GM21360 (cell line): Measurements from ENCODE around the gene FANCG.

Source experiments
- ATAC-seq: cut with Tn5 transposase; IDR thresholded peaks from one replicate; pipeline ENCODE4 v1.9.1; 2021; ENCODE audit warnings: mild to moderate bottlenecking, moderate library complexity; ENCODE audit not compliant: unreplicated experiment

The FANCG gene

GRCh38 chr9:35104586-35104985 is 24.8 kb upstream of the FANCG start:
- no peak for ATAC-seq

- ATAC-seq = no peak
These were observed 24.0 kb upstream of the FANCG start for GRCh38 chr9:35103660-35104191.

- peak; percentile 91 for ATAC-seq
These were observed 23.3 kb upstream of the FANCG start, which contains the start of gene STOML2 for GRCh38 chr9:35102769-35103659. Gene STOML2, minus strand, starts transcription at chr9:35103131. Its CDS starts 37 bp downstream, at chr9:35103094.

GRCh38 chr9:35102465-35102768 is 22.7 kb upstream of the FANCG start:
- ATAC-seq = peak; percentile 5

- ATAC-seq = no peak
These were observed 17.8 kb upstream of the FANCG start for GRCh38 chr9:35097573-35097972.

- ATAC-seq = peak; percentile 77
These were observed 16.5 kb upstream of the FANCG start, which contains the start of gene PIGO for GRCh38 chr9:35096035-35096849. Gene PIGO, minus strand, starts transcription at chr9:35096591. Its CDS starts 1,026 bp downstream, at chr9:35095565.

GRCh38 chr9:35091536-35091935 is 11.8 kb upstream of the FANCG start:
- ATAC-seq = no peak

GRCh38 chr9:35089434-35089833 is 9.7 kb upstream of the FANCG start:
- no peak for ATAC-seq

GRCh38 chr9:35085078-35085477 is 5.3 kb upstream of the FANCG start:
- no peak for ATAC-seq

GRCh38 chr9:35079041-35079425 is 709 bp downstream of the FANCG start:
- no peak for ATAC-seq

GRCh38 chr9:35078066-35078465 is 1.7 kb downstream of the FANCG start:
- ATAC-seq = no peak

GRCh38 chr9:35076848-35077247 is 2.9 kb downstream of the FANCG start:
- no peak for ATAC-seq

- ATAC-seq = no peak
These were observed 4.4 kb downstream of the FANCG start for GRCh38 chr9:35075358-35075757.

GRCh38 chr9:35074791-35075190 is 5.0 kb downstream of the FANCG start:
- no peak for ATAC-seq

GRCh38 chr9:35074141-35074540 is 5.6 kb downstream of the FANCG start:
- no peak for ATAC-seq

- no peak for ATAC-seq
These were observed 6.5 kb downstream of the FANCG start for GRCh38 chr9:35073279-35073612.

- ATAC-seq = peak; percentile 79
These were observed 7.1 kb downstream of the FANCG start, which contains the start of gene VCP for GRCh38 chr9:35072461-35073278. Gene VCP, minus strand, starts transcription at chr9:35072625. Its CDS starts 272 bp downstream, at chr9:35072353.

GRCh38 chr9:35071814-35072460 is 7.8 kb downstream of the FANCG start:
- peak; percentile 47 for ATAC-seq

- ATAC-seq = no peak
These were observed 8.6 kb downstream of the FANCG start for GRCh38 chr9:35070823-35071813.
